Renal pelvis (tissue), 4 donors: ENCODE results near the gene ZNF582. TPM values are rescaled to one million over a fixed set of nuclear protein-coding genes. Genes with fewer than 3 reads are reported as not detected.
"Not testable (repeated sequence)": the region's sequence is repeated elsewhere in the genome, so short reads cannot be mapped to it uniquely, and the experiment has no call there.

Experiments used
- DNase-seq: peaks from one replicate; pipeline ENCODE4 v3.0.0-alpha.2; 2013
- polyA plus RNA-seq, 3 donors: library from polyadenylated mRNA; unstranded; fragments of 120-200 nt; gene quantifications; one replicate each; pipeline ENCODE4 v1.2.1, GENCODE V29; 2013; ENCODE audit not compliant: insufficient read length in 3 of 3

Gene ZNF582
- polyA plus RNA-seq, 3 donors, result 9.2 to 16.5 (median 10.8) TPM

- peak; percentile 95 for DNase-seq
Measured at GRCh38 chr19:56367829-56368711, 25.3 kb downstream of the ZNF582 start.

GRCh38 chr19:56360841-56361240, 32.5 kb downstream of the ZNF582 start:
- DNase-seq, result no peak

- DNase-seq, result no peak
Measured at GRCh38 chr19:56356944-56357343, 36.4 kb downstream of the ZNF582 start.

GRCh38 chr19:56355517-56355916, 37.8 kb downstream of the ZNF582 start:
- no peak for DNase-seq

GRCh38 chr19:56351208-56351607, 42.1 kb downstream of the ZNF582 start:
- no peak for DNase-seq

GRCh38 chr19:56350416-56351045, 42.8 kb downstream of the ZNF582 start:
- peak; percentile 72 for DNase-seq

- no peak for DNase-seq
Measured at GRCh38 chr19:56348289-56348877, 45.0 kb downstream of the ZNF582 start.

GRCh38 chr19:56347163-56347778, 46.1 kb downstream of the ZNF582 start:
- DNase-seq, result no peak

- no peak for DNase-seq
Measured at GRCh38 chr19:56341948-56342347, 51.4 kb downstream of the ZNF582 start.

GRCh38 chr19:56339031-56339430, 54.3 kb downstream of the ZNF582 start:
- DNase-seq, result not testable (repeated sequence)

GRCh38 chr19:56337077-56337476, 56.3 kb downstream of the ZNF582 start:
- DNase-seq, result not testable (repeated sequence)

GRCh38 chr19:56335371-56335770, 58.0 kb downstream of the ZNF582 start:
- not testable (repeated sequence) for DNase-seq

GRCh38 chr19:56333506-56333905, 59.8 kb downstream of the ZNF582 start:
- peak; percentile 33 for DNase-seq

Other genes with a start within 250 kb of the ZNF582 start
- gene GALP, start 217.5 kb downstream of the ZNF582 start, polyA plus RNA-seq, result under 1 TPM in 1 of 3 donors, not detected in 2; 0.47 TPM
- under 1 TPM in 2 of 3 donors, not detected in 1; 0.13 to 0.14 TPM for gene ZSCAN5B, start 195.8 kb downstream of the ZNF582 start, polyA plus RNA-seq
- not detected for gene ZSCAN5C, start 191.3 kb downstream of the ZNF582 start, polyA plus RNA-seq
- 1 to 10 TPM; 1.7 to 5.6 (median 5.3) TPM for gene EDDM13, start 120.8 kb downstream of the ZNF582 start, polyA plus RNA-seq
- gene ZSCAN5A, start 78.7 kb downstream of the ZNF582 start, polyA plus RNA-seq, result 10 to 100 TPM; 12.2 to 21.6 (median 20.3) TPM
- 1 to 10 TPM; 8.6 to 9.6 (median 9.4) TPM for gene ZNF583, start 10.8 kb upstream of the ZNF582 start, polyA plus RNA-seq
- 10 to 100 TPM; 13.6 to 23.0 (median 21.3) TPM for gene ZNF667, start 83.8 kb upstream of the ZNF582 start, polyA plus RNA-seq
- gene ZNF471, start 114.3 kb upstream of the ZNF582 start, polyA plus RNA-seq, result 10 to 100 TPM; 16.0 to 33.6 (median 32.3) TPM
- 10 to 100 TPM; 12.1 to 16.9 (median 16.8) TPM for gene ZFP28, start 145.4 kb upstream of the ZNF582 start, polyA plus RNA-seq
- gene ZNF470, start 173.9 kb upstream of the ZNF582 start, polyA plus RNA-seq, result 10 to 100 TPM in 1 of 3 donors, 1 to 10 TPM in 2; 8.0 to 10.6 (median 8.4) TPM
- 10 to 100 TPM in 2 of 3 donors, 1 to 10 TPM in 1; 8.4 to 11.4 (median 10.6) TPM for gene ZNF71, start 201.8 kb upstream of the ZNF582 start, polyA plus RNA-seq
- gene SMIM17, start 249.6 kb upstream of the ZNF582 start, polyA plus RNA-seq, result 1 to 10 TPM; 1.7 to 2.5 (median 2.1) TPM